Activated T-cell treated with anti-CD3 and anti-CD28 coated beads, Interleukin-2, amount 50 U/mL, for 72 hours (primary cell): ENCODE data around the gene PTPRD. TPM values are rescaled to one million over a fixed set of nuclear protein-coding genes. Genes with fewer than 3 reads are reported as not detected.

ENCODE experiments used
- ATAC-seq, 2 donors: fragments of 150-1000 bp; cut with Tn5 transposase; replicated peaks in 1 of 2; 2 replicates each; pipeline ENCODE4 v1.10.0; 2021; ENCODE audit warnings: moderate library complexity in 2 of 2, mild to moderate bottlenecking in 1 of 2
- DNase-seq, 2 donors: peaks; one replicate each; pipeline ENCODE4 v3.0.0; 2021 to 2022; ENCODE audit warnings: mixed read lengths in 1 of 2
- H3K27ac Mint-ChIP-seq: one replicate; pipeline ENCODE4 v1.8.0; 2022; ENCODE audit warnings: mild to moderate bottlenecking, moderate library complexity, mixed read lengths
- H3K27me3 Mint-ChIP-seq: one replicate; pipeline ENCODE4 v1.8.0; 2022; ENCODE audit warnings: low read depth, mixed read lengths
- H3K36me3 Mint-ChIP-seq, 2 donors: one replicate each; pipeline ENCODE4 v1.8.0; 2022; ENCODE audit warnings: mixed read lengths in 2 of 2, mild to moderate bottlenecking in 1 of 2; ENCODE audit not compliant: insufficient read depth in 2 of 2
- H3K4me1 Mint-ChIP-seq: one replicate; pipeline ENCODE4 v1.8.0; 2022; ENCODE audit warnings: low read depth, mixed read lengths
- H3K4me3 Mint-ChIP-seq, 2 donors: one replicate each; pipeline ENCODE4 v1.8.0; 2022; ENCODE audit warnings: mild to moderate bottlenecking in 2 of 2, mixed read lengths in 2 of 2, moderate library complexity in 2 of 2
- H3K9me3 Mint-ChIP-seq, 2 donors: one replicate each; pipeline ENCODE4 v1.8.0; 2022; ENCODE audit warnings: mixed read lengths in 2 of 2
- total RNA-seq, 2 donors: library from RNA; stranded (reverse); gene quantifications; one replicate each; pipeline ENCODE4 v1.2.3, GENCODE V29; 2022

Gene PTPRD
- total RNA-seq, 2 donors from 2014 or later: 0.44 TPM; not detected in 1

GRCh38 chr9:8845376-8845775 lies 1767.4 kb downstream of the PTPRD start:
- Mint-ChIP-seq H3K4me3 (no peak overlapping the region), H3K27me3 (peaks cover under 1% of the 10 kb centered on the region), H3K4me1 (no peaks in the 10 kb centered on the region), H3K36me3 (no peaks in the 10 kb centered on the region), H3K27ac (no peak overlapping the region), H3K9me3 (peaks cover 0 to 3% of the 10 kb centered on the region in 2 donors)
- DNase-seq (no peak), ATAC-seq (no peak)

DNA sequence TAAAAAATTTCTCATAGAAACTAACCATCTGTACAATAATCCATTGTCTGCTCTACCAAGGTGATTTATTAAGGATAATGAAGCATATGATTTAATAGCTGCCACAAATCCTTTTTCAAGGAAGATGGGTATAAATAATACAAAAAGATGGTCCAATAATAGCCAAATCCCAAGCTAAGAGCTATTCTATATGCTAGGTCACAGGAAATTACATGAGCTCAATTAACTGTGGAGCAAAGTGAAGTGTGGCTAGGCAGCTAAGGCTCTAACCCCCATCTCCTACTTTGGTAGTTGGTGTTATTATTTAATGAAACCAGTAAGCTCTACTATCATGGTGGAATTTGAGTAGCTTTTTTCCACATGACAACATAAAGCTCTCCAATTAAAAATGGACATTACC lies 1768.3 kb downstream of the PTPRD start:
- DNase-seq: no peak
- no peak for ATAC-seq
- no peaks in the 10 kb centered on the region for H3K27me3 Mint-ChIP-seq
- peaks cover 0 to 1% of the 10 kb centered on the region in 2 donors for H3K9me3 Mint-ChIP-seq
- no peaks in the 10 kb centered on the region for H3K36me3 Mint-ChIP-seq
- H3K27ac Mint-ChIP-seq: no peak overlapping the region
- H3K4me3 Mint-ChIP-seq: no peak overlapping the region
- no peaks in the 10 kb centered on the region for H3K4me1 Mint-ChIP-seq

- Mint-ChIP-seq H3K4me3 (no peak overlapping the region), H3K4me1 (no peaks in the 10 kb centered on the region), H3K27me3 (no peaks in the 10 kb centered on the region), H3K9me3 (no peaks in the 10 kb centered on the region), H3K36me3 (no peaks in the 10 kb centered on the region), H3K27ac (no peak overlapping the region)
- ATAC-seq: no peak
- DNase-seq: no peak
These were observed 1770.2 kb downstream of the PTPRD start for GRCh38 chr9:8842402-8843193.

DNA sequence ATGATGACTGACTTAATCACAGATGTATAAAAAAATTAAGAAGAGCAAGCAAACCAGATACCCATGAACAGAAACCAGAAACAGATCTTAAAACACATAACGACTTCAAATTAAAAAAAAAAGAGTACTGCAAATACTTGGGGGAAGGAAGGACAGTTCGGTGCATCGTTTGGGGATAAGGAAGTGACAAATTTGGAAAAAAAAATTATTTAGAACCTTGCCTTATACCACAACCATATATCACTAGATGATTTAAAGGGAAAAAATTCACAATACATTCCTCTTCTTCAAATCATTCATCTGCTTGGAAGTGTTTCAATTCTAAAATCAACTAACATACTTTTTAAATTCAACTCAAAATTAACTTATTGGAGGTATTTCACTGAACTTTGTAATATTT lies 1774.7 kb downstream of the PTPRD start:
- H3K4me3 Mint-ChIP-seq: no peak overlapping the region
- no peaks in the 10 kb centered on the region for H3K27me3 Mint-ChIP-seq
- H3K27ac Mint-ChIP-seq: no peak overlapping the region
- ATAC-seq: no peak
- H3K36me3 Mint-ChIP-seq: no peaks in the 10 kb centered on the region
- no peaks in the 10 kb centered on the region for H3K4me1 Mint-ChIP-seq
- no peak for DNase-seq
- H3K9me3 Mint-ChIP-seq: no peaks in the 10 kb centered on the region

GRCh38 chr9:8835291-8835690 lies 1777.5 kb downstream of the PTPRD start:
- Mint-ChIP-seq H3K4me3 (no peak overlapping the region), H3K36me3 (no peaks in the 10 kb centered on the region), H3K27me3 (no peaks in the 10 kb centered on the region), H3K9me3 (no peaks in the 10 kb centered on the region), H3K4me1 (no peaks in the 10 kb centered on the region), H3K27ac (no peak overlapping the region)
- ATAC-seq (no peak), DNase-seq (no peak)

GRCh38 chr9:8832955-8833354 lies 1779.8 kb downstream of the PTPRD start:
- no peak for DNase-seq

GRCh38 chr9:8832386-8832785 lies 1780.4 kb downstream of the PTPRD start:
- no peak for DNase-seq
- Mint-ChIP-seq H3K4me3 (no peak overlapping the region), H3K36me3 (no peaks in the 10 kb centered on the region), H3K27me3 (no peaks in the 10 kb centered on the region), H3K9me3 (no peaks in the 10 kb centered on the region), H3K27ac (no peak overlapping the region), H3K4me1 (no peaks in the 10 kb centered on the region)
- no peak for ATAC-seq

More at GRCh38 chr9:8832955-8833354, 1779.8 kb downstream of the PTPRD start:
- H3K27ac Mint-ChIP-seq: no peak overlapping the region
- no peaks in the 10 kb centered on the region for H3K4me1 Mint-ChIP-seq
- H3K36me3 Mint-ChIP-seq: no peaks in the 10 kb centered on the region
- no peak overlapping the region for H3K4me3 Mint-ChIP-seq
- H3K9me3 Mint-ChIP-seq: no peaks in the 10 kb centered on the region
- no peaks in the 10 kb centered on the region for H3K27me3 Mint-ChIP-seq
- ATAC-seq: no peak

GRCh38 chr9:8831568-8831967 lies 1781.2 kb downstream of the PTPRD start:
- no peaks in the 10 kb centered on the region for H3K4me1 Mint-ChIP-seq
- no peak overlapping the region for H3K27ac Mint-ChIP-seq
- no peak for ATAC-seq
- no peak for DNase-seq
- no peak overlapping the region for H3K4me3 Mint-ChIP-seq
- H3K9me3 Mint-ChIP-seq: peaks cover 3% of the 10 kb centered on the region in 2 donors
- no peaks in the 10 kb centered on the region for H3K27me3 Mint-ChIP-seq
- no peaks in the 10 kb centered on the region for H3K36me3 Mint-ChIP-seq

GRCh38 chr9:8826281-8826680 lies 1786.5 kb downstream of the PTPRD start:
- Mint-ChIP-seq H3K27ac (no peak overlapping the region), H3K27me3 (no peaks in the 10 kb centered on the region), H3K9me3 (peaks cover 8% of the 10 kb centered on the region in 2 donors), H3K36me3 (no peaks in the 10 kb centered on the region), H3K4me1 (peaks cover 6% of the 10 kb centered on the region), H3K4me3 (no peak overlapping the region)
- DNase-seq (no peak), ATAC-seq (no peak)

GRCh38 chr9:8825585-8826147 lies 1787.1 kb downstream of the PTPRD start:
- Mint-ChIP-seq H3K27ac (no peak overlapping the region), H3K4me1 (peaks cover 6% of the 10 kb centered on the region), H3K9me3 (peaks cover 8 to 10% of the 10 kb centered on the region in 2 donors), H3K36me3 (no peaks in the 10 kb centered on the region), H3K27me3 (no peaks in the 10 kb centered on the region), H3K4me3 (no peak overlapping the region)
- no peak for DNase-seq
- ATAC-seq: no peak

- H3K9me3 Mint-ChIP-seq: peaks cover 8 to 10% of the 10 kb centered on the region in 2 donors
- H3K4me1 Mint-ChIP-seq: peaks cover 6% of the 10 kb centered on the region
- H3K4me3 Mint-ChIP-seq: no peak overlapping the region
- ATAC-seq: no peak
- DNase-seq: no peak
- H3K27ac Mint-ChIP-seq: no peak overlapping the region
- H3K36me3 Mint-ChIP-seq: no peaks in the 10 kb centered on the region
- no peaks in the 10 kb centered on the region for H3K27me3 Mint-ChIP-seq
These were observed 1789.5 kb downstream of the PTPRD start for GRCh38 chr9:8823131-8823895.

GRCh38 chr9:8822667-8823025 lies 1790.2 kb downstream of the PTPRD start:
- no peak overlapping the region for H3K4me3 Mint-ChIP-seq
- peaks cover 8 to 10% of the 10 kb centered on the region in 2 donors for H3K9me3 Mint-ChIP-seq
- DNase-seq: no peak
- H3K27me3 Mint-ChIP-seq: no peaks in the 10 kb centered on the region
- no peak overlapping the region for H3K27ac Mint-ChIP-seq
- peaks cover 6% of the 10 kb centered on the region for H3K4me1 Mint-ChIP-seq
- H3K36me3 Mint-ChIP-seq: no peaks in the 10 kb centered on the region
- no peak for ATAC-seq

GRCh38 chr9:8821910-8822666 lies 1790.7 kb downstream of the PTPRD start:
- Mint-ChIP-seq H3K4me1 (peaks cover 6% of the 10 kb centered on the region), H3K9me3 (peaks cover 8 to 10% of the 10 kb centered on the region in 2 donors), H3K36me3 (no peaks in the 10 kb centered on the region), H3K27me3 (no peaks in the 10 kb centered on the region), H3K27ac (no peak overlapping the region), H3K4me3 (no peak overlapping the region)
- DNase-seq (no peak), ATAC-seq (peak; percentile 67 to 75)
